ENCODE measurements around the gene STXBP4. TPM values are rescaled to one million over a fixed set of nuclear protein-coding genes. Genes with fewer than 3 reads are reported as not detected.

STXBP4 gene
- total RNA-seq, 1 experiment from 2014 or later, result 16.5 TPM

GRCh38 chr17:55219934-55220333 lies 251.4 kb downstream of the STXBP4 start:
- WGBS (ENCODE audit: extremely low coverage, insufficient read length, low lambda C conversion rate), result no CpG with 5 or more reads among the region's 3 CpGs
- Histone ChIP-seq H2BK120ac (ENCODE audit: low read depth, low read length, poor library complexity, severe bottlenecking) (no peak overlapping the region), H2BK20ac (ENCODE audit: low read depth, low read length, poor library complexity, severe bottlenecking) (no peak overlapping the region), H3K4ac (ENCODE audit: low read depth, low read length) (no peak overlapping the region), H3K79me2 (ENCODE audit: insufficient read depth, low read length) (no peaks in the 10 kb centered on the region), H2AFZ (ENCODE audit: low read length) (no peak overlapping the region), H3K4me1 (ENCODE audit: insufficient read depth, low read length) (no peaks in the 10 kb centered on the region), H3K9ac (ENCODE audit: extremely low read depth, insufficient read length, low read length) (no peak overlapping the region), H3K23me2 (ENCODE audit: insufficient read length, low read depth, low read length, poor library complexity, severe bottlenecking) (no peaks in the 10 kb centered on the region), H3K56ac (ENCODE audit: insufficient read length, low read depth, low read length) (no peak overlapping the region), H3K18ac (ENCODE audit: insufficient read length, low read depth, low read length) (no peak overlapping the region), H3K9me3 (ENCODE audit: control insufficient read depth, low read depth, low read length) (no peaks in the 10 kb centered on the region), H4K91ac (ENCODE audit: insufficient read length, low read depth, low read length) (no peak overlapping the region), H3K27me3 (ENCODE audit: insufficient read depth, low read length) (no peaks in the 10 kb centered on the region), H4K20me1 (ENCODE audit: control insufficient read depth, insufficient read depth, insufficient read length) (no peaks in the 10 kb centered on the region), H4K5ac (ENCODE audit: insufficient read length, low read depth, low read length) (no peak overlapping the region), H3K27ac (ENCODE audit: insufficient read length, low read depth, low read length) (no peak overlapping the region), H4K8ac (replicated peaks; ENCODE audit: insufficient read length, low read depth, low read length) (no peak overlapping the region), H2BK15ac (ENCODE audit: low read depth, low read length) (no peak overlapping the region), H2BK12ac (ENCODE audit: insufficient read length, low read depth, low read length) (no peak overlapping the region), H3K23ac (ENCODE audit: insufficient read length, low read depth, low read length) (no peak overlapping the region), H3T11ph (ENCODE audit: low read length) (no peak overlapping the region), H3K79me1 (ENCODE audit: insufficient read depth, low read depth, low read length, poor library complexity, severe bottlenecking) (no peaks in the 10 kb centered on the region), H3K14ac (ENCODE audit: insufficient read depth, low read length) (no peak overlapping the region), H3K4me2 (ENCODE audit: insufficient read depth, insufficient read length, low read length) (no peak overlapping the region), H2BK5ac (ENCODE audit: insufficient read length, low read length) (no peak overlapping the region), H2AK5ac (ENCODE audit: insufficient read length, low read length) (no peak overlapping the region)
- Mint-ChIP-seq H3K36me3 (ENCODE audit: insufficient read depth in 1 of 3, low read depth in 3 of 3) (peaks cover 0 to 7% (median 2%) of the 10 kb centered on the region in 3 experiments; a peak in 2 of 7 replicates), H3K27me3 (ENCODE audit: low read depth) (no peaks in the 10 kb centered on the region; the same call in none of the 2 replicates), H3K4me1 (no peaks in the 10 kb centered on the region), H3K4me3 (no peak overlapping the region), H3K9me3 (peaks cover 0 to 3% of the 10 kb centered on the region in 2 experiments; a peak in 3 of 5 replicates), H3K27ac (no peak overlapping the region)
- TF ChIP-seq CTCF (conservative IDR thresholded peaks at IDR 0.05), result no peak
- no peak for DNase-seq

Other genes starting within 250 kb of the STXBP4 start
- 43.4 and 44.6 TPM in 2 replicates for gene TOM1L1, start 67.9 kb upstream of the STXBP4 start, total RNA-seq (2021)
- gene COX11, start 111 bp upstream of the STXBP4 start, total RNA-seq (2021), result 75.5 and 76.1 TPM in 2 replicates

Measured in H9 (cell line).